Caco-2 (cell line): ENCODE data around the gene LHX4. TPM values are rescaled to one million over a fixed set of nuclear protein-coding genes. Genes with fewer than 3 reads are reported as not detected.

Experiments used
- BruUV-seq: library from RNA; stranded (reverse); fragments of 400-500 nt; replicated peaks from 2 replicates; lab custom pipeline; 2021; lab: Mats Ljungman, UMichigan
- CTCF ChIA-PET: fragments of 300-600 bp; sonication (Branson Sonifier 250); formaldehyde crosslinking; loops from one replicate; lab custom pipeline; 2022; ENCODE audit warnings: antibody characterized with exemption; lab: Charles Lee
- POLR2A ChIA-PET: fragments of 300-600 bp; sonication (Branson Sonifier 250); formaldehyde crosslinking; loops from one replicate; lab custom pipeline; 2022; ENCODE audit warnings: antibody characterized with exemption; lab: Charles Lee
- DNase-seq, 2 experiments: peaks; one replicate each; pipeline versions ENCODE4 v3.0.0 to v3.0.0-alpha.2; 2020 to 2022
- H3K27me3 ChIP-seq: replicated peaks from 2 replicates; pipeline ENCODE4 v1.6.0; 2011; ENCODE audit warnings: low read length; ENCODE audit not compliant: control insufficient read depth, insufficient read depth
- H3K36me3 ChIP-seq: 2 replicates; pipeline ENCODE4 v1.5.1; 2011; ENCODE audit warnings: low read length; ENCODE audit not compliant: control insufficient read depth, insufficient read depth
- H3K4me1 ChIP-seq: fragments of 250-450 bp; sonication (Bioruptor Pico); 2 replicates; pipeline ENCODE4 v1.5.1; 2020; ENCODE audit warnings: mild to moderate bottlenecking
- H3K4me3 ChIP-seq: 2 replicates; pipeline ENCODE4 v1.5.1; 2011; ENCODE audit warnings: low read depth, mild to moderate bottlenecking, control low read depth, low read length
- H3K9me3 ChIP-seq: fragments of 250-450 bp; sonication (Bioruptor Pico); 2 replicates; pipeline ENCODE4 v1.5.1; 2020; ENCODE audit warnings: mild to moderate bottlenecking, moderate library complexity
- H3K27ac Mint-ChIP-seq: one replicate; pipeline ENCODE4 v1.8.0; 2022; ENCODE audit warnings: mixed read lengths; ENCODE audit not compliant: unreplicated experiment
- H3K27me3 Mint-ChIP-seq: one replicate; pipeline ENCODE4 v1.8.0; 2022; ENCODE audit warnings: mixed read lengths; ENCODE audit not compliant: insufficient read depth, unreplicated experiment
- H3K36me3 Mint-ChIP-seq: one replicate; pipeline ENCODE4 v1.8.0; 2022; ENCODE audit warnings: mild to moderate bottlenecking, mixed read lengths; ENCODE audit not compliant: insufficient read depth, unreplicated experiment
- H3K4me1 Mint-ChIP-seq: one replicate; pipeline ENCODE4 v1.8.0; 2022; ENCODE audit warnings: low read depth, mixed read lengths; ENCODE audit not compliant: unreplicated experiment
- H3K4me3 Mint-ChIP-seq: one replicate; pipeline ENCODE4 v1.8.0; 2022; ENCODE audit warnings: mild to moderate bottlenecking, moderate library complexity, mixed read lengths; ENCODE audit not compliant: unreplicated experiment
- H3K9me3 Mint-ChIP-seq: one replicate; pipeline ENCODE4 v1.8.0; 2022; ENCODE audit warnings: mixed read lengths; ENCODE audit not compliant: unreplicated experiment
- intact Hi-C: fragments of 100-400 bp; cut with micrococcal nuclease; formaldehyde crosslinking; loops from one replicate; pipeline ENCODE4 v1.10.0; 2022; ENCODE audit not compliant: unreplicated experiment
- total RNA-seq: library from RNA; stranded (reverse); gene quantifications from 2 replicates; pipeline ENCODE4 v1.2.3, GENCODE V29; 2022
- TF ChIP-seq, protein P1 (sequence below), 2 experiments: fragments of 200-600 bp in 1 of 2; IDR thresholded peaks; 1 replicate in 1 of 2; 2 replicates in 1 of 2; pipeline versions ENCODE4 v1.5.1 to v1.8.0; 2011 to 2022; ENCODE audit warnings: antibody characterized with exemption in 1 of 2, control low read depth in 1 of 2, inconsistent platforms in 1 of 2, low read depth in 1 of 2, low read length in 1 of 2, mild to moderate bottlenecking in 1 of 2, moderate library complexity in 1 of 2; ENCODE audit not compliant: insufficient read depth in 1 of 2, severe bottlenecking in 1 of 2, unreplicated experiment in 1 of 2

LHX4 gene
- total RNA-seq, 1 experiment from 2014 or later: 0.16 TPM

DNA sequence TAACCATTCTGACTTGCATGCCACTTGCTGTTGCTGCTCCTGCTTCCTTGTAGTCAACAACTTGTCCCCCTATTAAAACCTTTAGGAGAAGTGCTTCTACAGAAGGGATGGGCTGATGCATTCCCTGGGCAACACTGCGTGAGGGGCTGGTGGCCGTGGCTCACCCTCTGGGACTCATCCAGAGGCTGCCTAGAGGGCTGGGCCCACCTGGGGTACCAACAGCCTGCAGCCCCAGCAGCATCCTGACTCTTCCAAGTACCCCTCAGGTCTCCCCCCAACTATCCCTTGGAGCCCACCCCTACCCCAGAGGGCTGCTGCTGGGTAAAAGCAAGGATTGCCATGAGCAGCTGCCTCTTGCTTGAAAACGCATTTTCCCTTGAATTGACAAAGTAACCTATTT is 34.7 kb upstream of the LHX4 start:
- POLR2A ChIA-PET: interaction anchor here (0.6 kb wide), 1 partner anchor 19 kb away, joined by 10 read pairs; no protein-coding TSS in a partner anchor

GRCh38 chr1:180195916-180196315 is 34.1 kb upstream of the LHX4 start:
- Histone ChIP-seq H3K4me3 (no peak overlapping the region), H3K36me3 (no peaks in the 10 kb centered on the region), H3K4me1 (peaks cover 4% of the 10 kb centered on the region; the same call in 1 of the 2 replicates), H3K9me3 (no peaks in the 10 kb centered on the region), H3K27me3 (no peaks in the 10 kb centered on the region)
- BruUV-seq: no TSS peak
- ChIA-PET CTCF (no interaction called here), POLR2A (no interaction called here)
- Mint-ChIP-seq H3K27me3 (no peaks in the 10 kb centered on the region), H3K36me3 (no peaks in the 10 kb centered on the region), H3K4me3 (no peak overlapping the region), H3K9me3 (no peaks in the 10 kb centered on the region), H3K4me1 (peaks cover 16% of the 10 kb centered on the region), H3K27ac (no peak overlapping the region)
- DNase-seq: no peak
- intact Hi-C loops: no loop called here
- TF ChIP-seq, protein P1, sequence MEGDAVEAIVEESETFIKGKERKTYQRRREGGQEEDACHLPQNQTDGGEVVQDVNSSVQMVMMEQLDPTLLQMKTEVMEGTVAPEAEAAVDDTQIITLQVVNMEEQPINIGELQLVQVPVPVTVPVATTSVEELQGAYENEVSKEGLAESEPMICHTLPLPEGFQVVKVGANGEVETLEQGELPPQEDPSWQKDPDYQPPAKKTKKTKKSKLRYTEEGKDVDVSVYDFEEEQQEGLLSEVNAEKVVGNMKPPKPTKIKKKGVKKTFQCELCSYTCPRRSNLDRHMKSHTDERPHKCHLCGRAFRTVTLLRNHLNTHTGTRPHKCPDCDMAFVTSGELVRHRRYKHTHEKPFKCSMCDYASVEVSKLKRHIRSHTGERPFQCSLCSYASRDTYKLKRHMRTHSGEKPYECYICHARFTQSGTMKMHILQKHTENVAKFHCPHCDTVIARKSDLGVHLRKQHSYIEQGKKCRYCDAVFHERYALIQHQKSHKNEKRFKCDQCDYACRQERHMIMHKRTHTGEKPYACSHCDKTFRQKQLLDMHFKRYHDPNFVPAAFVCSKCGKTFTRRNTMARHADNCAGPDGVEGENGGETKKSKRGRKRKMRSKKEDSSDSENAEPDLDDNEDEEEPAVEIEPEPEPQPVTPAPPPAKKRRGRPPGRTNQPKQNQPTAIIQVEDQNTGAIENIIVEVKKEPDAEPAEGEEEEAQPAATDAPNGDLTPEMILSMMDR (IDR thresholded peaks at IDR 0.05; ENCODE audit: insufficient read depth in 1 of 2, low read depth in 1 of 2, low read length in 1 of 2, severe bottlenecking in 1 of 2, unreplicated experiment in 1 of 2): no peak

More for the DNA sequence above, 34.7 kb upstream of the LHX4 start:
- Mint-ChIP-seq H3K4me3 (no peak overlapping the region), H3K27ac (no peak overlapping the region), H3K9me3 (no peaks in the 10 kb centered on the region), H3K27me3 (no peaks in the 10 kb centered on the region), H3K4me1 (peaks cover 11% of the 10 kb centered on the region), H3K36me3 (no peaks in the 10 kb centered on the region)
- TF ChIP-seq, protein P1 (IDR thresholded peaks at IDR 0.05; ENCODE audit: insufficient read depth in 1 of 2, low read depth in 1 of 2, low read length in 1 of 2, severe bottlenecking in 1 of 2, unreplicated experiment in 1 of 2): no peak
- no peaks in the 10 kb centered on the region for H3K27me3 ChIP-seq
- no peaks in the 10 kb centered on the region for H3K36me3 ChIP-seq
- no TSS peak for BruUV-seq
- CTCF ChIA-PET: no interaction called here
- no peak for DNase-seq
- peaks cover 4% of the 10 kb centered on the region; the same call in 1 of the 2 replicates for H3K4me1 ChIP-seq
- intact Hi-C loops: no loop called here
- no peaks in the 10 kb centered on the region for H3K9me3 ChIP-seq
- H3K4me3 ChIP-seq: no peak overlapping the region

DNA sequence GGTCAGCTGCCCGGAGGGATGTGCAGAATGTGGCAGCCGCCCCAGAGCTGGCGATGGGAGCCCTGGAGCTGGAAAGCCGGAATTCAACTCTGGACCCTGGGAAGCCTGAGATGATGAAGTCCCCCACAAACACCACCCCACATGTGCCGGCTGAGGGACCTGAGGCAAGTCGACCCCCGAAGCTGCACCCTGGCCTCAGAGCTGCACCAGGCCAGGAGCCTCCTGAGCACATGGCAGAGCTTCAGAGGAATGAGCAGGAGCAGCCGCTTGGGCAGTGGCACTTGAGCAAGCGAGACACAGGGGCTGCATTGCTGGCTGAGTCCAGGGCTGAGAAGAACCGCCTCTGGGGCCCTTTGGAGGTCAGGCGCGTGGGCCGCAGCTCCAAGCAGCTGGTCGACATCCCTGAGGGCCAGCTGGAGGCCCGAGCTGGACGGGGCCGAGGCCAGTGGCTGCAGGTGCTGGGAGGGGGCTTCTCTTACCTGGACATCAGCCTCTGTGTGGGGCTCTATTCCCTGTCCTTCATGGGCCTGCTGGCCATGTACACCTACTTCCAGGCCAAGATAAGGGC is 33.5 kb upstream of the LHX4 start:
- DNase-seq: no peak

More for the DNA sequence above, 33.5 kb upstream of the LHX4 start:
- CTCF ChIA-PET: no interaction called here
- no peak overlapping the region for H3K27ac Mint-ChIP-seq
- no peaks in the 10 kb centered on the region for H3K36me3 Mint-ChIP-seq
- Histone ChIP-seq H3K4me3 (no peak overlapping the region), H3K4me1 (peaks cover 4% of the 10 kb centered on the region; the same call in 1 of the 2 replicates), H3K27me3 (no peaks in the 10 kb centered on the region), H3K9me3 (no peaks in the 10 kb centered on the region), H3K36me3 (no peaks in the 10 kb centered on the region)
- H3K27me3 Mint-ChIP-seq: no peaks in the 10 kb centered on the region
- intact Hi-C loops: no loop called here
- H3K4me3 Mint-ChIP-seq: no peak overlapping the region
- peaks cover 16% of the 10 kb centered on the region for H3K4me1 Mint-ChIP-seq
- POLR2A ChIA-PET: interaction anchor here (0.6 kb wide), 1 partner anchor 271 kb away, joined by 5 read pairs; no protein-coding TSS in a partner anchor
- no peaks in the 10 kb centered on the region for H3K9me3 Mint-ChIP-seq
- no TSS peak for BruUV-seq
- TF ChIP-seq, protein P1 (IDR thresholded peaks at IDR 0.05; ENCODE audit: insufficient read depth in 1 of 2, low read depth in 1 of 2, low read length in 1 of 2, severe bottlenecking in 1 of 2, unreplicated experiment in 1 of 2): no peak
